ENCODE results near the gene MBOAT2. TPM values are rescaled to one million over a fixed set of nuclear protein-coding genes. Genes with fewer than 3 reads are reported as not detected.

The MBOAT2 gene
- total and polyA plus RNA-seq, 7 donors = 8.4 to 43.5 (median 15.3) TPM

GRCh38 chr2:8984157-8984556 is 19.3 kb downstream of the MBOAT2 start:
- 31 to 48% methylated on average over 5 of the region's 5 CpGs for WGBS, 2 donors
- no peak for DNase-seq
- Histone ChIP-seq H3K9me3 (no peaks in the 10 kb centered on the region), H3K36me3 (no peaks in the 10 kb centered on the region), H3K4me1 (peaks cover 0 to 3% (median 2%) of the 10 kb centered on the region in 4 donors), H3K27ac (no peak overlapping the region), H3K27me3 (no peaks in the 10 kb centered on the region), H3K4me3 (no peak overlapping the region)
- no peak for TF ChIP-seq POLR2A (IDR thresholded peaks at IDR 0.05)
- TF ChIP-seq EP300 (IDR thresholded peaks at IDR 0.05) = no peak
- TF ChIP-seq POLR2AphosphoS5 (IDR thresholded peaks at IDR 0.05) = no peak
- TF ChIP-seq CTCF (IDR thresholded peaks at IDR 0.05) = no peak
- intact Hi-C loops (cut with DNase I) = no loop called here

GRCh38 chr2:8983571-8983970 is 19.9 kb downstream of the MBOAT2 start:
- TF ChIP-seq EP300 (IDR thresholded peaks at IDR 0.05) (no peak), POLR2A (IDR thresholded peaks at IDR 0.05) (no peak), POLR2AphosphoS5 (IDR thresholded peaks at IDR 0.05) (no peak), CTCF (IDR thresholded peaks at IDR 0.05) (no peak)
- H3K9me3 ChIP-seq = no peaks in the 10 kb centered on the region
- WGBS, 2 donors = 90 to 97% methylated on average over 1 of the region's 1 CpG
- no peaks in the 10 kb centered on the region for H3K27me3 ChIP-seq
- H3K36me3 ChIP-seq = no peaks in the 10 kb centered on the region
- H3K4me3 ChIP-seq = no peak overlapping the region
- no peak overlapping the region for H3K27ac ChIP-seq
- H3K4me1 ChIP-seq = peaks cover 0 to 3% (median 2%) of the 10 kb centered on the region in 4 donors
- intact Hi-C loops (cut with DNase I) = no loop called here
- DNase-seq = no peak

- no peak for DNase-seq
- TF ChIP-seq POLR2A (IDR thresholded peaks at IDR 0.05) (no peak), POLR2AphosphoS5 (IDR thresholded peaks at IDR 0.05) (no peak), CTCF (IDR thresholded peaks at IDR 0.05) (no peak), EP300 (IDR thresholded peaks at IDR 0.05) (no peak)
- H3K4me1 ChIP-seq = no peaks in the 10 kb centered on the region
- H3K9me3 ChIP-seq = no peaks in the 10 kb centered on the region
- no peak overlapping the region for H3K4me3 ChIP-seq
- no peaks in the 10 kb centered on the region for H3K27me3 ChIP-seq
- 75 to 89% methylated on average over 7 of the region's 7 CpGs for WGBS, 2 donors
- no peak overlapping the region for H3K27ac ChIP-seq
- no peaks in the 10 kb centered on the region for H3K36me3 ChIP-seq
- intact Hi-C loops (cut with DNase I) = no loop called here
These were observed 21.6 kb downstream of the MBOAT2 start for GRCh38 chr2:8981876-8982275.

GRCh38 chr2:8980096-8980495 is 23.4 kb downstream of the MBOAT2 start:
- Histone ChIP-seq H3K4me3 (no peak overlapping the region), H3K27ac (no peak overlapping the region), H3K36me3 (no peaks in the 10 kb centered on the region), H3K9me3 (no peaks in the 10 kb centered on the region), H3K27me3 (no peaks in the 10 kb centered on the region), H3K4me1 (peaks cover 0 to 12% (median 6%) of the 10 kb centered on the region in 4 donors)
- no peak for DNase-seq
- 93 to 100% methylated on average over 1 of the region's 1 CpG for WGBS, 2 donors
- intact Hi-C loops (cut with DNase I) = no loop called here
- TF ChIP-seq POLR2A (IDR thresholded peaks at IDR 0.05) = no peak
- no peak for TF ChIP-seq EP300 (IDR thresholded peaks at IDR 0.05)
- no peak for TF ChIP-seq POLR2AphosphoS5 (IDR thresholded peaks at IDR 0.05)
- TF ChIP-seq CTCF (IDR thresholded peaks at IDR 0.05) = no peak

GRCh38 chr2:8977758-8978157 is 25.7 kb downstream of the MBOAT2 start:
- H3K27me3 ChIP-seq = no peaks in the 10 kb centered on the region
- no peaks in the 10 kb centered on the region for H3K36me3 ChIP-seq
- WGBS, 2 donors = 97% methylated on average over 4 of the region's 4 CpGs
- intact Hi-C loops (cut with DNase I) = no loop called here
- TF ChIP-seq POLR2A (IDR thresholded peaks at IDR 0.05) (no peak), POLR2AphosphoS5 (IDR thresholded peaks at IDR 0.05) (no peak), CTCF (IDR thresholded peaks at IDR 0.05) (no peak), EP300 (IDR thresholded peaks at IDR 0.05) (no peak)
- no peaks in the 10 kb centered on the region for H3K9me3 ChIP-seq
- no peak overlapping the region for H3K27ac ChIP-seq
- H3K4me3 ChIP-seq = no peak overlapping the region
- peaks cover 0 to 12% (median 6%) of the 10 kb centered on the region in 4 donors for H3K4me1 ChIP-seq
- DNase-seq = no peak
